GM19463 (cell line): ENCODE data around the gene STK32B.

Experiments used
- ATAC-seq: cut with Tn5 transposase; IDR thresholded peaks from one replicate; pipeline ENCODE4 v1.9.1; 2021; ENCODE audit warnings: mild to moderate bottlenecking, moderate library complexity; ENCODE audit not compliant: unreplicated experiment

The STK32B gene

GRCh38 chr4:5383191-5383980 is 332.1 kb downstream of the STK32B start:
- no peak for ATAC-seq

GRCh38 chr4:5385741-5386311 is 334.5 kb downstream of the STK32B start:
- ATAC-seq = no peak

GRCh38 chr4:5386921-5387320 is 335.6 kb downstream of the STK32B start:
- ATAC-seq = no peak

- ATAC-seq = no peak
These were observed 336.2 kb downstream of the STK32B start for GRCh38 chr4:5387457-5387856.

GRCh38 chr4:5389756-5390310 is 338.6 kb downstream of the STK32B start:
- no peak for ATAC-seq

- no peak for ATAC-seq
These were observed 340.2 kb downstream of the STK32B start for GRCh38 chr4:5391492-5391891.

- no peak for ATAC-seq
These were observed 342.7 kb downstream of the STK32B start for GRCh38 chr4:5393911-5394513.

GRCh38 chr4:5395781-5396180 is 344.5 kb downstream of the STK32B start:
- ATAC-seq = no peak

- no peak for ATAC-seq
These were observed 346.8 kb downstream of the STK32B start for GRCh38 chr4:5398056-5398455.

GRCh38 chr4:5399124-5399523 is 347.8 kb downstream of the STK32B start:
- ATAC-seq = no peak

- no peak for ATAC-seq
These were observed 348.6 kb downstream of the STK32B start for GRCh38 chr4:5399790-5400421.

GRCh38 chr4:5403746-5404497 is 352.6 kb downstream of the STK32B start:
- ATAC-seq = no peak

GRCh38 chr4:5409237-5409636 is 358.0 kb downstream of the STK32B start:
- no peak for ATAC-seq

- ATAC-seq = no peak
These were observed 358.8 kb downstream of the STK32B start for GRCh38 chr4:5409972-5410618.

- no peak for ATAC-seq
These were observed 361.0 kb downstream of the STK32B start for GRCh38 chr4:5412296-5412695.

- ATAC-seq = no peak
These were observed 361.5 kb downstream of the STK32B start for GRCh38 chr4:5412751-5413150.

GRCh38 chr4:5416637-5417036 is 365.4 kb downstream of the STK32B start:
- ATAC-seq = no peak

GRCh38 chr4:5420266-5420665 is 369.0 kb downstream of the STK32B start:
- no peak for ATAC-seq

GRCh38 chr4:5421416-5421815 is 370.1 kb downstream of the STK32B start:
- no peak for ATAC-seq

GRCh38 chr4:5422195-5422594 is 370.9 kb downstream of the STK32B start:
- no peak for ATAC-seq
